GM12878 (cell line): ENCODE measurements around the gene MSI2. TPM values are rescaled to one million over a fixed set of nuclear protein-coding genes. Genes with fewer than 3 reads are reported as not detected.

Experiments used
- ATAC-seq: fragments of 200-7000 bp; cut with Tn5 transposase; 3 replicates; pipeline ENCODE4 v1.9.1; 2020; ENCODE audit warnings: mild to moderate bottlenecking, moderate library complexity
- BruUV-seq: library from RNA; stranded (reverse); fragments of 400-500 nt; replicated peaks from 2 replicates; lab custom pipeline; 2021; lab: Mats Ljungman, UMichigan
- CTCF ChIA-PET: fragments of 300-600 bp; sonication (Branson Sonifier 250); formaldehyde crosslinking; extraction: SDS; loops from one replicate; lab custom pipeline; 2021; ENCODE audit warnings: inconsistent platforms; lab: Yijun Ruan, JAX
- POLR2A ChIA-PET: fragments of 350-600 bp; formaldehyde crosslinking; extraction: SDS; loops from one replicate; lab custom pipeline; 2021; ENCODE audit warnings: inconsistent platforms; lab: Charles Lee
- RAD21 ChIA-PET: fragments of 300-600 bp; sonication (Branson Sonifier 250); formaldehyde crosslinking; loops from one replicate; lab custom pipeline; 2023; ENCODE audit warnings: antibody characterized with exemption; ENCODE audit not compliant: unreplicated experiment; lab: Charles Lee
- SMC1A ChIA-PET: fragments of 300-600 bp; sonication (Branson Sonifier 250); formaldehyde crosslinking; loops from one replicate; lab custom pipeline; 2023; ENCODE audit not compliant: unreplicated experiment, uncharacterized antibody; lab: Charles Lee
- DNase-seq: peaks from one replicate; pipeline ENCODE4 v3.0.0-alpha.2; 2011; ENCODE audit warnings: low read depth, low spot score
- FAIRE-seq: peaks from 3 replicates; lab custom pipeline; 2011; peaks lifted over from hg19 to GRCh38; lab: Jason Lieb, UNC
- H2AFZ ChIP-seq: 2 replicates; pipeline ENCODE4 v1.6.0; 2011; ENCODE audit warnings: low read depth, low read length, control low read depth; ENCODE audit not compliant: control insufficient read depth
- H3K27ac ChIP-seq: 2 replicates; pipeline ENCODE4 v1.5.1; 2011; ENCODE audit warnings: control low read depth; ENCODE audit not compliant: control insufficient read depth, insufficient read depth
- H3K27me3 ChIP-seq, 2 experiments: replicated peaks in 1 of 2; 2 replicates each; pipeline versions ENCODE4 v1.6.0 to v1.6.1; 2011; ENCODE audit warnings: low read length in 1 of 2; ENCODE audit not compliant: control insufficient read depth in 2 of 2, insufficient read depth in 2 of 2
- H3K36me3 ChIP-seq, 2 experiments: 2 replicates each; pipeline ENCODE4 v1.5.1; 2011; ENCODE audit warnings: low read length in 1 of 2; ENCODE audit not compliant: control insufficient read depth in 2 of 2, insufficient read depth in 2 of 2
- H3K4me1 ChIP-seq: 2 replicates; pipeline ENCODE4 v1.6.1; 2011; ENCODE audit warnings: mild to moderate bottlenecking, low read length, moderate library complexity, mixed read lengths; ENCODE audit not compliant: control insufficient read depth, insufficient read depth
- H3K4me2 ChIP-seq: 2 replicates; pipeline ENCODE4 v1.6.0; 2011; ENCODE audit warnings: control low read depth; ENCODE audit not compliant: control insufficient read depth, insufficient read depth
- H3K4me3 ChIP-seq: fragments of 200-600 bp; sonication (generic); 2 replicates; pipeline ENCODE4 v1.5.1; 2016
- H3K79me2 ChIP-seq: 2 replicates; pipeline ENCODE4 v1.6.0; 2011; ENCODE audit warnings: low read length; ENCODE audit not compliant: control insufficient read depth, insufficient read depth
- H3K9ac ChIP-seq: 2 replicates; pipeline ENCODE4 v1.8.0; 2011; ENCODE audit warnings: low read length, control low read depth, mixed read lengths; ENCODE audit not compliant: control insufficient read depth, insufficient read depth
- H3K9me3 ChIP-seq: replicated peaks from 3 replicates; pipeline ENCODE4 v1.5.1; 2011; ENCODE audit warnings: mild to moderate bottlenecking, low read length; ENCODE audit not compliant: control insufficient read depth, insufficient read depth
- H4K20me1 ChIP-seq: 2 replicates; pipeline ENCODE4 v1.6.0; 2011; ENCODE audit not compliant: control insufficient read depth, insufficient read depth
- ATF3 ChIP-seq: IDR thresholded peaks from 2 replicates; pipeline ENCODE4 v1.6.1; 2011; ENCODE audit warnings: low read depth, mild to moderate bottlenecking, low read length, moderate library complexity, borderline replicate concordance; ENCODE audit errors: extremely low read depth
- CHD1 ChIP-seq: IDR thresholded peaks from 2 replicates; pipeline ENCODE4 v1.6.1; 2012; ENCODE audit warnings: low read depth, low read length, improper control_type of control experiment
- CHD2 ChIP-seq: IDR thresholded peaks from 2 replicates; pipeline ENCODE4 v1.6.1; 2011; ENCODE audit warnings: low read depth, low read length, improper control_type of control experiment, borderline replicate concordance
- EED ChIP-seq: sonication (generic); IDR thresholded peaks from 2 replicates; pipeline ENCODE4 v1.6.1; 2016; ENCODE audit warnings: antibody characterized with exemption, low read depth
- HCFC1 ChIP-seq: fragments of 150-350 bp; IDR thresholded peaks from 2 replicates; pipeline ENCODE4 v1.6.1; 2014; ENCODE audit warnings: low read length
- KDM1A ChIP-seq: fragments of 200-600 bp; sonication (generic); IDR thresholded peaks from 2 replicates; pipeline ENCODE4 v1.6.1; 2016; ENCODE audit warnings: borderline replicate concordance
- LARP7 ChIP-seq: fragments of 450-650 bp; IDR thresholded peaks from 2 replicates; pipeline ENCODE4 v1.6.1; 2017; ENCODE audit warnings: mild to moderate bottlenecking
- NR2C1 ChIP-seq: fragments of 450-650 bp; IDR thresholded peaks from 2 replicates; pipeline ENCODE4 v1.6.1; 2017; ENCODE audit warnings: antibody characterized with exemption, mild to moderate bottlenecking, moderate library complexity
- TCF7 ChIP-seq: IDR thresholded peaks from 2 replicates; pipeline ENCODE4 v1.6.1; 2014; ENCODE audit warnings: antibody characterized with exemption, borderline replicate concordance
- USF1 ChIP-seq: IDR thresholded peaks from 2 replicates; pipeline ENCODE4 v1.6.1; 2011; ENCODE audit warnings: borderline replicate concordance, low read depth, mild to moderate bottlenecking, moderate library complexity, mixed read lengths, low read length; ENCODE audit not compliant: insufficient read depth; ENCODE audit errors: extremely low read length
- WGBS: methylation state at CpG from one replicate; pipeline ENCODE4 v1.1.6; 2016; ENCODE audit warnings: low lambda C conversion rate; ENCODE audit not compliant: insufficient replicate concordance, insufficient coverage; ENCODE audit errors: missing lambda C conversion rate; 5-methylcytosine and 5-hydroxymethylcytosine counted together
- in situ Hi-C: fragments of 300-500 bp; cut with MboI; formaldehyde crosslinking; loops from 9 replicates; pipeline ENCODE4 v1.14.3; 2018; ENCODE audit warnings: mixed read lengths
- intact Hi-C: fragments of 100-400 bp; cut with micrococcal nuclease; formaldehyde crosslinking; loops from one replicate; pipeline ENCODE4 v1.14.2; 2022; ENCODE audit not compliant: unreplicated experiment
- polyA plus RNA-seq, 11 experiments: library from polyadenylated mRNA; depleted of rRNA in 4 of 11; unstranded in 6 of 11; stranded (reverse) in 5 of 11; fragments of >200 nt; fragmentation: Nextera tagmentation in 4 of 11; fragmentation: Illumina TruSeq in 1 of 11; extraction: Ambion mirVana in 4 of 11; extraction: Trizol in 1 of 11; gene quantifications; 1 replicate in 1 of 11; 2 replicates in 10 of 11; pipeline versions ENCODE4 v1.2.1 to v1.2.3, GENCODE V29; 2011 to 2016; ENCODE audit warnings: inconsistent platforms in 2 of 11, missing spikeins in 2 of 11, low read depth in 1 of 11
- total RNA-seq, 4 experiments: library from RNA; depleted of rRNA in 3 of 4; stranded (reverse); fragments of >200 nt in 3 of 4; fragmentation: Illumina TruSeq in 1 of 4; extraction: Trizol in 1 of 4; gene quantifications; 2 replicates each; pipeline versions ENCODE4 v1.2.1 to v1.2.3, GENCODE V29; 2013 to 2021
- TF ChIP-seq, protein P1 (sequence below): fragments of 450-650 bp; IDR thresholded peaks from 2 replicates; pipeline ENCODE4 v1.6.1; 2018; ENCODE audit warnings: mild to moderate bottlenecking, low read depth, moderate library complexity; ENCODE audit not compliant: partially characterized antibody
- TF ChIP-seq, protein P2 (sequence below): fragments of 450-650 bp; IDR thresholded peaks from 2 replicates; pipeline ENCODE4 v1.6.1; 2016; ENCODE audit warnings: mild to moderate bottlenecking

Gene MSI2
- total and polyA plus RNA-seq, 10 of the 15 experiments (the other 5 are each of a cell fraction or from before 2014, with no cell fraction given), result 6.1 to 76.1 (median 42.0) TPM

DNA sequence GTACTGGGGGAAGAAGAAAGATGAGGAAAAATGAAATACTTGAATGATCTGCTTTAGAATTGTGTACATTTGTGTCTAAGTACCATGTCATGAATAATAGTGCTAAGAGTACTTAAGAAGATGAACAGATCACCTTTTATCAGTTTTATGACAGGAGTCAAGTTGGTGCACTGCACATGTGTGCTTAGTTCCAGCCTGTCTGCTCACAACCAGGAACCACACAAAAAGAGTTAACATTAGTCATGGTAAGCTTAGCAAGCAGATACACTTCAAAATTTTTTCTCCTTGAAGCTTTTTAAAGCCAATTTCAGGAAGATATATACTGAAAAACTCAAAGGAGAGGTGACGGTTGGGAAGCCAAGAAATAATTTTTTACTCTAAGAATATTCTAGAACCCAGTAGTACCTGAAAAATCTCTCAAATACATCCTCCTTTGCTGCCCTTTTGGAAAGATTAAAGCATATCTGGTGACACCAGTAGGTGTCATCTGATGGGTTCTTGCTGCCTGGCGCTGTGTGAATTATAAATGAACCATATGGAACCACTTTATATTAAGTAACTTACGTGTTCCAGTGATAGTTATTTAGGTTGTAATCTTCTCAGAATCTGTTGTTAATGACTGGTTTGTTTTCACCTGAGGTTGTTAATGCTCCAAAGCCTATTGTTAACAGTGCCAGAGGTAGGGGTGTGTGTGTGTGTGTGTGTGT lies 93.4 kb downstream of the MSI2 start:
- H4K20me1 ChIP-seq, result no peaks in the 10 kb centered on the region
- no peak for DNase-seq
- RAD21 ChIA-PET, result interaction anchor here (1.2 kb wide), 1 partner anchor 15 kb away, joined by 4 read pairs; no protein-coding TSS in a partner anchor
- no peak for ATAC-seq
- H3K9me3 ChIP-seq, result no peaks in the 10 kb centered on the region
- peaks cover 12% of the 10 kb centered on the region for H3K79me2 ChIP-seq
- POLR2A ChIA-PET, result interaction anchor here (0.6 kb wide), 1 partner anchor 88 kb away, joined by 3 read pairs; no protein-coding TSS in a partner anchor
- H2AFZ ChIP-seq, result no peak overlapping the region
- CTCF ChIA-PET, result no interaction called here
- 94% methylated on average over 3 of the region's 3 CpGs for WGBS
- H3K4me2 ChIP-seq, result no peak overlapping the region
- in situ Hi-C loops (no loop called here), intact Hi-C loops (no loop called here)
- peaks cover 8 to 10% of the 10 kb centered on the region in 2 experiments; a peak in 3 of 4 replicates for H3K36me3 ChIP-seq
- H3K27ac ChIP-seq, result no peak overlapping the region
- SMC1A ChIA-PET, result interaction anchor here (0.9 kb wide), 2 partner anchors 13 to 262 kb away, joined by 3 read pairs; no protein-coding TSS in a partner anchor
- H3K4me3 ChIP-seq, result no peak overlapping the region
- TF ChIP-seq HCFC1, result no peak
- no peak for TF ChIP-seq ATF3
- TF ChIP-seq CHD2, result no peak
- TF ChIP-seq, protein P1, sequence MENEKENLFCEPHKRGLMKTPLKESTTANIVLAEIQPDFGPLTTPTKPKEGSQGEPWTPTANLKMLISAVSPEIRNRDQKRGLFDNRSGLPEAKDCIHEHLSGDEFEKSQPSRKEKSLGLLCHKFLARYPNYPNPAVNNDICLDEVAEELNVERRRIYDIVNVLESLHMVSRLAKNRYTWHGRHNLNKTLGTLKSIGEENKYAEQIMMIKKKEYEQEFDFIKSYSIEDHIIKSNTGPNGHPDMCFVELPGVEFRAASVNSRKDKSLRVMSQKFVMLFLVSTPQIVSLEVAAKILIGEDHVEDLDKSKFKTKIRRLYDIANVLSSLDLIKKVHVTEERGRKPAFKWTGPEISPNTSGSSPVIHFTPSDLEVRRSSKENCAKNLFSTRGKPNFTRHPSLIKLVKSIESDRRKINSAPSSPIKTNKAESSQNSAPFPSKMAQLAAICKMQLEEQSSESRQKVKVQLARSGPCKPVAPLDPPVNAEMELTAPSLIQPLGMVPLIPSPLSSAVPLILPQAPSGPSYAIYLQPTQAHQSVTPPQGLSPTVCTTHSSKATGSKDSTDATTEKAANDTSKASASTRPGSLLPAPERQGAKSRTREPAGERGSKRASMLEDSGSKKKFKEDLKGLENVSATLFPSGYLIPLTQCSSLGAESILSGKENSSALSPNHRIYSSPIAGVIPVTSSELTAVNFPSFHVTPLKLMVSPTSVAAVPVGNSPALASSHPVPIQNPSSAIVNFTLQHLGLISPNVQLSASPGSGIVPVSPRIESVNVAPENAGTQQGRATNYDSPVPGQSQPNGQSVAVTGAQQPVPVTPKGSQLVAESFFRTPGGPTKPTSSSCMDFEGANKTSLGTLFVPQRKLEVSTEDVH, result no peak
- no peak for TF ChIP-seq CHD1
- TF ChIP-seq NR2C1, result no peak
- no peak for TF ChIP-seq TCF7
- no peak for TF ChIP-seq EED
- no peak for TF ChIP-seq LARP7
- TF ChIP-seq, protein P2, sequence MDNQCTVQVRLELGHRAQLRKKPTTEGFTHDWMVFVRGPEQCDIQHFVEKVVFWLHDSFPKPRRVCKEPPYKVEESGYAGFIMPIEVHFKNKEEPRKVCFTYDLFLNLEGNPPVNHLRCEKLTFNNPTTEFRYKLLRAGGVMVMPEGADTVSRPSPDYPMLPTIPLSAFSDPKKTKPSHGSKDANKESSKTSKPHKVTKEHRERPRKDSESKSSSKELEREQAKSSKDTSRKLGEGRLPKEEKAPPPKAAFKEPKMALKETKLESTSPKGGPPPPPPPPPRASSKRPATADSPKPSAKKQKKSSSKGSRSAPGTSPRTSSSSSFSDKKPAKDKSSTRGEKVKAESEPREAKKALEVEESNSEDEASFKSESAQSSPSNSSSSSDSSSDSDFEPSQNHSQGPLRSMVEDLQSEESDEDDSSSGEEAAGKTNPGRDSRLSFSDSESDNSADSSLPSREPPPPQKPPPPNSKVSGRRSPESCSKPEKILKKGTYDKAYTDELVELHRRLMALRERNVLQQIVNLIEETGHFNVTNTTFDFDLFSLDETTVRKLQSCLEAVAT, result no peak
- TF ChIP-seq KDM1A, result no peak
- TF ChIP-seq USF1, result no peak
- no peak overlapping the region for H3K9ac ChIP-seq
- no peak for FAIRE-seq
- BruUV-seq, result no TSS peak
- no peaks in the 10 kb centered on the region for H3K27me3 ChIP-seq
- H3K4me1 ChIP-seq, result peaks cover 9% of the 10 kb centered on the region
